ENCODE data around the gene CTTN. TPM values are rescaled to one million over a fixed set of nuclear protein-coding genes. Genes with fewer than 3 reads are reported as not detected.

Gene CTTN
- total RNA-seq, 5 donors from 2014 or later (not counting 1 experiment from before 2014, with no cell fraction given), result 0.44 to 3.6 (median 2.3) TPM

DNA sequence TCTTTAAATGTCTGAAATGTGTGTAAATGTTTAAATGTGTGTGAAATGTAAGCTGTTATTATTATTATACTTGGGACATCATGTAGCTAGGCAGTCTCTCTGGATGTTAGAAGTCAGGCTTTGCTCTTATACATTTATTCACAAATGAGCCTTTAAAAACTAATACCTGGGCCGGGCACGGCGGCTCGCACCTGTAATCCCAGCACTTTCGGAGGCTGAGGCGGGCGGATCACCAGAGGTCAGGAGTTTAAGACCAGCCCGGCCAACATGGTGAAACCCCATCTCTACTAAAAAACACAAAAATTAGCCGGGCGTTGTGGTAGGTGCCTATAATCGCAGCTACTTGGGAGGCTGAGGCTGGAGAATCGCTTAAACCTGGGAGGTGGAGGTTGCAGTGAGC, 21.7 kb upstream of the CTTN start:
- Histone ChIP-seq H3K4me3 (ENCODE audit: control insufficient read depth in 1 of 2, extremely low read depth in 1 of 2, low read length in 1 of 2) (no peak overlapping the region), H3K4me1 (ENCODE audit: control insufficient read depth in 1 of 2, extremely low read depth in 1 of 2, insufficient read depth in 2 of 2, low read length in 2 of 2) (no peaks in the 10 kb centered on the region), H3K36me3 (ENCODE audit: control insufficient read depth in 2 of 2, extremely low read depth in 1 of 2, insufficient read depth in 1 of 2, low read length in 1 of 2) (peaks cover 0 to 65% of the 10 kb centered on the region in 2 donors), H3K27me3 (replicated peaks in 1 of 2; ENCODE audit: control insufficient read depth in 2 of 2, extremely low read depth in 1 of 2, insufficient read depth in 2 of 2, low read length in 1 of 2) (no peaks in the 10 kb centered on the region), H3K27ac (ENCODE audit: low read length) (no peak overlapping the region), H3K9me3 (no peaks in the 10 kb centered on the region)
- H3K27ac Mint-ChIP-seq, result no peak overlapping the region
- ChIA-PET POLR2A (no interaction called here), CTCF (no interaction called here)
- no peak for ATAC-seq (replicated peaks in 1 of 4)
- H3K4me3 Mint-ChIP-seq, result no peak overlapping the region
- peaks cover 50% of the 10 kb centered on the region for H3K36me3 Mint-ChIP-seq
- no peaks in the 10 kb centered on the region for H3K27me3 Mint-ChIP-seq
- no peaks in the 10 kb centered on the region for H3K9me3 Mint-ChIP-seq
- no peak for DNase-seq
- peaks cover 0 to under 1% (median 0%) of the 10 kb centered on the region in 3 donors for H3K4me1 Mint-ChIP-seq
- no CpG with 5 or more reads among the region's 12 CpGs for WGBS (ENCODE audit: insufficient coverage)

DNA sequence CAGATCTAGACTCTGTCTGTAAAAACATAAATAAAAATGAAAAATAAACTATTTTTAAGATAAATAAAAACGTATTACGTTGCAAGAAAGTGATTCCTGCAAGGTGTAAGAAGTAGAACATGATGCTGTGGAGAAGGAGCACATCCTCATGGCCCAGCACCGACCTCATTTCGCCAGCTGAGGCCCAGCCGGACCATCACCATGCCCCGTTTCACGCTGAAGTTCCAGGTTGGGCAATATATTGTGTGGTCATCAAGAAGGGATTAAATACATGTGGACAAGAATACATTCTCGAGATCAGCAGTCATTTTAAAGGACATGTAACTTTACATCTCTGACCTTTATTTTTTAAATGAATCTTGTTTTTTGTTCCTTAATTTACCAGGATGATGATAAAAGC, 20.7 kb upstream of the CTTN start:
- H3K9me3 ChIP-seq, result no peaks in the 10 kb centered on the region
- Mint-ChIP-seq H3K27ac (no peak overlapping the region), H3K9me3 (no peaks in the 10 kb centered on the region), H3K4me3 (no peak overlapping the region), H3K27me3 (no peaks in the 10 kb centered on the region), H3K36me3 (peaks cover 53% of the 10 kb centered on the region), H3K4me1 (no peaks in the 10 kb centered on the region)
- H3K27ac ChIP-seq (ENCODE audit: low read length), result no peak overlapping the region
- ChIA-PET POLR2A (no interaction called here), CTCF (no interaction called here)
- 98% methylated on average over 6 of the region's 8 CpGs for WGBS (ENCODE audit: insufficient coverage)
- no peak for DNase-seq
- H3K4me3 ChIP-seq (ENCODE audit: control insufficient read depth in 1 of 2, extremely low read depth in 1 of 2, low read length in 1 of 2), result no peak overlapping the region
- no peak for ATAC-seq (replicated peaks in 1 of 4)
- no peaks in the 10 kb centered on the region for H3K4me1 ChIP-seq (ENCODE audit: control insufficient read depth in 1 of 2, extremely low read depth in 1 of 2, insufficient read depth in 2 of 2, low read length in 2 of 2)
- H3K27me3 ChIP-seq (replicated peaks in 1 of 2; ENCODE audit: control insufficient read depth in 2 of 2, extremely low read depth in 1 of 2, insufficient read depth in 2 of 2, low read length in 1 of 2), result no peaks in the 10 kb centered on the region
- peaks cover 0 to 68% of the 10 kb centered on the region in 2 donors for H3K36me3 ChIP-seq (ENCODE audit: control insufficient read depth in 2 of 2, extremely low read depth in 1 of 2, insufficient read depth in 1 of 2, low read length in 1 of 2)

DNA sequence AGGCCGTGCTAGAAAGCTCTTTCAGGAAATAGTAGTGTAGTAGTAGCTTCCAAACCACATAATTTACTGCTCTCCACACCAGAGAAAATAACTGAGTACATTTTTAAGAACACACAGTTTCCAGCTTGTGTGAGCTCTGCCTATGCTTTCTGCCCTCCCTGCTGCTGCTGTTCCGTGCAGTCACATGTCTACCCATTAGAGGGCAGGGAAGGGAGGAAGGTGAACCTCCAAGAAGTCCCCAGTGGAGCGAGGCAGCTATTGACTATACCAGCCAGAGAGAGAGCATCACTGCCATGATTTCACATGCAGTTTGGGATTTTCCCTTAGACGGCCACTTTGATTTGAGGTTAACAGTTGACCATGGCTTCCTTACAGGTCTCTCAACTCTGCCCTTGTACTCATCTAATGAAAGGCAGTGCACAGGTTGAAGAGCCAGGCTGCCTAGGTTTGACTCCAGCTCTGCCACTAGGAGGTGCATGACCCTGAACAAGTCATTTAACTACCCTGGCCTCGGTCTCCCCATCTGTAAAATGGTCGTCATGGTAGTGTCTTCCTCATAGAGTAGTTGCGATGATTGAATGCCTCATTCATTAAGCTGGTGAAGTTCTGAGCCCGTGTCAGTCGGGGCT, 19.7 kb upstream of the CTTN start:
- Mint-ChIP-seq H3K9me3 (no peaks in the 10 kb centered on the region), H3K4me1 (no peaks in the 10 kb centered on the region), H3K27me3 (no peaks in the 10 kb centered on the region), H3K4me3 (no peak overlapping the region), H3K36me3 (peaks cover 49% of the 10 kb centered on the region), H3K27ac (no peak overlapping the region)
- Histone ChIP-seq H3K4me3 (ENCODE audit: control insufficient read depth in 1 of 2, extremely low read depth in 1 of 2, low read length in 1 of 2) (no peak overlapping the region), H3K27me3 (replicated peaks in 1 of 2; ENCODE audit: control insufficient read depth in 2 of 2, extremely low read depth in 1 of 2, insufficient read depth in 2 of 2, low read length in 1 of 2) (no peaks in the 10 kb centered on the region), H3K27ac (ENCODE audit: low read length) (no peak overlapping the region), H3K9me3 (no peaks in the 10 kb centered on the region), H3K4me1 (ENCODE audit: control insufficient read depth in 1 of 2, extremely low read depth in 1 of 2, insufficient read depth in 2 of 2, low read length in 2 of 2) (no peaks in the 10 kb centered on the region), H3K36me3 (ENCODE audit: control insufficient read depth in 2 of 2, extremely low read depth in 1 of 2, insufficient read depth in 1 of 2, low read length in 1 of 2) (peaks cover 0 to 61% of the 10 kb centered on the region in 2 donors)
- ATAC-seq (replicated peaks in 1 of 4) (no peak), DNase-seq (no peak)
- CTCF ChIA-PET, result interaction anchor here in 1 of 2 donors (0.7 kb wide), 1 partner anchor 12 kb away, joined by 3 read pairs; no protein-coding TSS in a partner anchor
- POLR2A ChIA-PET, result no interaction called here
- WGBS (ENCODE audit: insufficient coverage), result 95% methylated on average over 6 of the region's 9 CpGs

GRCh38 chr11:70381350-70381749, 17.0 kb upstream of the CTTN start:
- H3K27me3 Mint-ChIP-seq, result no peaks in the 10 kb centered on the region
- DNase-seq, result no peak
- no peak for ATAC-seq (replicated peaks in 1 of 4)
- CTCF ChIA-PET, result no interaction called here
- no peaks in the 10 kb centered on the region for H3K9me3 Mint-ChIP-seq
- H3K9me3 ChIP-seq, result no peaks in the 10 kb centered on the region
- no peaks in the 10 kb centered on the region for H3K4me1 Mint-ChIP-seq
- no peak overlapping the region for H3K27ac ChIP-seq (ENCODE audit: low read length)
- H3K36me3 ChIP-seq (ENCODE audit: control insufficient read depth in 2 of 2, extremely low read depth in 1 of 2, insufficient read depth in 1 of 2, low read length in 1 of 2), result peaks cover 5 to 48% of the 10 kb centered on the region in 2 donors
- H3K36me3 Mint-ChIP-seq, result peaks cover 55% of the 10 kb centered on the region
- no peaks in the 10 kb centered on the region for H3K27me3 ChIP-seq (replicated peaks in 1 of 2; ENCODE audit: control insufficient read depth in 2 of 2, extremely low read depth in 1 of 2, insufficient read depth in 2 of 2, low read length in 1 of 2)
- POLR2A ChIA-PET, result no interaction called here
- H3K4me3 Mint-ChIP-seq, result no peak overlapping the region
- H3K4me1 ChIP-seq (ENCODE audit: control insufficient read depth in 1 of 2, extremely low read depth in 1 of 2, insufficient read depth in 2 of 2, low read length in 2 of 2), result no peaks in the 10 kb centered on the region
- no peak overlapping the region for H3K27ac Mint-ChIP-seq
- 100% methylated on average over 6 of the region's 8 CpGs for WGBS (ENCODE audit: insufficient coverage)
- H3K4me3 ChIP-seq (ENCODE audit: control insufficient read depth in 1 of 2, extremely low read depth in 1 of 2, low read length in 1 of 2), result no peak overlapping the region

DNA sequence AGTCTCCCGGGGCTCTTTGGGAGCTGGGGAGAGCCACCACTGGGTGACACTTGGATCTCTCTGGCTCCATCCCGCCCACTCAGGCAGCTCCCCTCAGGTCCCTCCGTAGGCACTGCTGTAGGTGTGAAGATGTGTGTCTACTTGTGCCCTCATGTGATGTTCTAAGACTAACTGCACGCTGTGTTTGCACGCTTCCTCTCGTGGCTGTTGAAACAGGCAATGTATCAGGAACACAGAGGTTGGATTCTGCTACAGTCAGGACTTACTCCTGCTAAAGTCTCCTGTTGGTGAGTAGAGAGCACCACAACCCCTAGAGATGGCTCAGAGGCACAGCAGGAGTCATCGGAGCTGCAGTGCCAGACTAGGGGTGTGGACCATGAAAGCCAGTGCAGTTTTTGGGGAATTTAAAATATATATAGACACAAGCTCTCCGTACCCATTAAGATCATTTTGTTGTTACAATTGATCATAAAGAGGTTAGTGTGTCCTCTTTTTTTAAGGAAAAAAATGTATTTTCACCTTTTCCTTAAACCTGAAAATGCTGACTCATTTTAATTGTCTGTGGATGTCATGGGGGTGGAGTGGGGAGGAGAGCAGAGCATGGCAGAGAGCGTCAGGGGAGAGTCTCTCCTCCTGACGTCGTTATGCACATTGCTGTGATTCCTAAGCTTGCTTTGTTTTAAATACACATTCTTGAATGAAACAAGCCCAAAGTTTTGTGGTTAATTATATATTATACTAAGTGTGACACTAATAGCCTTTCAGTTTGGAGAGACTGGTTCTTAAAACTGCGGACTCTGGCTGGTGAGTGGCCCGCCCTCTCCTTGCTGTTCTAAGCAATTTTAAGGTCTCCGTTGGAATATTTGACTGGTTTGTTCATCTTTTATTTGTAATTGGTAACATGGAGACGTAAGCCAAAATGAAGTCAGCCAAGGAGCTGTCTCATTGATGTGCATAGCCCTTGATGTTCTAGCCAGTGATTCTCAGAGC, 16.2 kb upstream of the CTTN start:
- no peak for ATAC-seq (replicated peaks in 1 of 4)
- DNase-seq, result no peak
- peaks cover 50% of the 10 kb centered on the region for H3K36me3 Mint-ChIP-seq
- no peaks in the 10 kb centered on the region for H3K4me1 Mint-ChIP-seq
- H3K27me3 Mint-ChIP-seq, result no peaks in the 10 kb centered on the region
- Histone ChIP-seq H3K4me1 (ENCODE audit: control insufficient read depth in 1 of 2, extremely low read depth in 1 of 2, insufficient read depth in 2 of 2, low read length in 2 of 2) (no peaks in the 10 kb centered on the region), H3K27ac (ENCODE audit: low read length) (no peak overlapping the region), H3K27me3 (replicated peaks in 1 of 2; ENCODE audit: control insufficient read depth in 2 of 2, extremely low read depth in 1 of 2, insufficient read depth in 2 of 2, low read length in 1 of 2) (no peaks in the 10 kb centered on the region), H3K36me3 (ENCODE audit: control insufficient read depth in 2 of 2, extremely low read depth in 1 of 2, insufficient read depth in 1 of 2, low read length in 1 of 2) (peaks cover 5 to 43% of the 10 kb centered on the region in 2 donors), H3K9me3 (no peaks in the 10 kb centered on the region), H3K4me3 (ENCODE audit: control insufficient read depth in 1 of 2, extremely low read depth in 1 of 2, low read length in 1 of 2) (no peak overlapping the region)
- POLR2A ChIA-PET, result no interaction called here
- no peaks in the 10 kb centered on the region for H3K9me3 Mint-ChIP-seq
- H3K4me3 Mint-ChIP-seq, result no peak overlapping the region
- CTCF ChIA-PET, result no interaction called here
- H3K27ac Mint-ChIP-seq, result no peak overlapping the region
- WGBS (ENCODE audit: insufficient coverage), result 90% methylated on average over 10 of the region's 15 CpGs

GRCh38 chr11:70383664-70384565, 14.4 kb upstream of the CTTN start:
- H3K27ac ChIP-seq (ENCODE audit: low read length), result no peak overlapping the region
- H3K4me3 Mint-ChIP-seq, result no peak overlapping the region
- H3K27ac Mint-ChIP-seq, result no peak overlapping the region
- H3K36me3 Mint-ChIP-seq, result peaks cover 35% of the 10 kb centered on the region
- no peaks in the 10 kb centered on the region for H3K4me1 Mint-ChIP-seq
- no peaks in the 10 kb centered on the region for H3K9me3 Mint-ChIP-seq
- no peaks in the 10 kb centered on the region for H3K4me1 ChIP-seq (ENCODE audit: control insufficient read depth in 1 of 2, extremely low read depth in 1 of 2, insufficient read depth in 2 of 2, low read length in 2 of 2)
- ATAC-seq (replicated peaks in 1 of 4), result no peak
- H3K27me3 Mint-ChIP-seq, result no peaks in the 10 kb centered on the region
- H3K36me3 ChIP-seq (ENCODE audit: control insufficient read depth in 2 of 2, extremely low read depth in 1 of 2, insufficient read depth in 1 of 2, low read length in 1 of 2), result peaks cover 5 to 25% of the 10 kb centered on the region in 2 donors
- DNase-seq, result no peak
- 93% methylated on average over 2 of the region's 11 CpGs for WGBS (ENCODE audit: insufficient coverage)
- H3K27me3 ChIP-seq (replicated peaks in 1 of 2; ENCODE audit: control insufficient read depth in 2 of 2, extremely low read depth in 1 of 2, insufficient read depth in 2 of 2, low read length in 1 of 2), result no peaks in the 10 kb centered on the region
- ChIA-PET POLR2A (no interaction called here), CTCF (no interaction called here)
- H3K4me3 ChIP-seq (ENCODE audit: control insufficient read depth in 1 of 2, extremely low read depth in 1 of 2, low read length in 1 of 2), result no peak overlapping the region
- no peaks in the 10 kb centered on the region for H3K9me3 ChIP-seq
